GM23338 (cell line): ENCODE results near the gene NCOA7. TPM values are rescaled to one million over a fixed set of nuclear protein-coding genes. Genes with fewer than 3 reads are reported as not detected.

Source experiments
- ATAC-seq: fragments of 200-7000 bp; cut with Tn5 transposase; 3 replicates; pipeline ENCODE4 v1.9.1; 2020
- DNase-seq: peaks from one replicate; pipeline ENCODE4 v3.0.0-alpha.2; 2015; ENCODE audit warnings: low spot score
- H2AFZ ChIP-seq: fragments of 200-600 bp; sonication (generic); 2 replicates; pipeline ENCODE4 v1.8.0; 2016; ENCODE audit warnings: antibody characterized with exemption, mild to moderate bottlenecking, moderate library complexity
- H3F3A ChIP-seq: fragments of 200-600 bp; sonication (generic); replicated peaks from 2 replicates; pipeline ENCODE4 v1.8.0; 2017; ENCODE audit warnings: antibody characterized with exemption, mixed run types, low read depth
- H3K27ac ChIP-seq: fragments of 200-600 bp; sonication (generic); 2 replicates; pipeline ENCODE4 v1.6.1; 2016; ENCODE audit warnings: low read depth
- H3K27me3 ChIP-seq: fragments of 200-600 bp; sonication (generic); 2 replicates; pipeline ENCODE4 v1.8.0; 2016; ENCODE audit warnings: mild to moderate bottlenecking, mixed run types, moderate library complexity; ENCODE audit not compliant: insufficient read depth
- H3K36me3 ChIP-seq: fragments of 200-600 bp; sonication (generic); 2 replicates; pipeline ENCODE4 v1.8.0; 2016; ENCODE audit warnings: mild to moderate bottlenecking; ENCODE audit not compliant: insufficient read depth
- H3K4me1 ChIP-seq: fragments of 200-600 bp; sonication (generic); 2 replicates; pipeline ENCODE4 v1.8.0; 2016; ENCODE audit warnings: mild to moderate bottlenecking, moderate library complexity; ENCODE audit not compliant: insufficient read depth
- H3K4me2 ChIP-seq: fragments of 200-600 bp; sonication (generic); 2 replicates; pipeline ENCODE4 v1.7.1; 2017; ENCODE audit warnings: mixed run types
- H3K4me3 ChIP-seq: fragments of 200-600 bp; sonication (generic); 2 replicates; pipeline ENCODE4 v1.6.1; 2016; ENCODE audit warnings: mixed run types
- H3K79me2 ChIP-seq: fragments of 200-600 bp; sonication (generic); replicated peaks from 2 replicates; pipeline ENCODE4 v1.8.0; 2017; ENCODE audit warnings: mild to moderate bottlenecking; ENCODE audit not compliant: insufficient read depth
- H3K9me2 ChIP-seq: fragments of 200-600 bp; sonication (generic); 2 replicates; pipeline ENCODE4 v1.8.0; 2017; ENCODE audit not compliant: insufficient read depth
- H4K20me1 ChIP-seq: fragments of 200-600 bp; sonication (generic); replicated peaks from 2 replicates; pipeline ENCODE4 v1.8.0; 2017; ENCODE audit warnings: mild to moderate bottlenecking; ENCODE audit not compliant: insufficient read depth
- H3K27ac Mint-ChIP-seq: 2 replicates; pipeline ENCODE4 v1.8.0; 2020; ENCODE audit warnings: inconsistent platforms, mild to moderate bottlenecking, moderate library complexity, mixed read lengths
- H3K27me3 Mint-ChIP-seq: 3 replicates; pipeline ENCODE4 v1.8.0; 2022; ENCODE audit warnings: low read depth, mild to moderate bottlenecking, moderate library complexity, mixed read lengths, inconsistent platforms; ENCODE audit not compliant: insufficient read depth, poor library complexity
- H3K36me3 Mint-ChIP-seq: 3 replicates; pipeline ENCODE4 v1.8.0; 2021; ENCODE audit warnings: low read depth, mild to moderate bottlenecking, inconsistent platforms, moderate library complexity, mixed read lengths
- H3K4me1 Mint-ChIP-seq: 3 replicates; pipeline ENCODE4 v1.8.0; 2020; ENCODE audit warnings: mild to moderate bottlenecking, inconsistent platforms, mixed read lengths
- H3K4me3 Mint-ChIP-seq: 3 replicates; pipeline ENCODE4 v1.8.0; 2021; ENCODE audit warnings: moderate library complexity, mild to moderate bottlenecking, inconsistent platforms, mixed read lengths
- H3K9me3 Mint-ChIP-seq: 3 replicates; pipeline ENCODE4 v1.8.0; 2020; ENCODE audit warnings: moderate library complexity, mild to moderate bottlenecking, inconsistent platforms, mixed read lengths
- EZH2 ChIP-seq: fragments of 200-600 bp; sonication (generic); IDR thresholded peaks from one replicate; pipeline ENCODE4 v1.8.0; 2017; ENCODE audit warnings: antibody characterized with exemption, mild to moderate bottlenecking, low read depth; ENCODE audit not compliant: unreplicated experiment
- EZH2phosphoT487 ChIP-seq: fragments of 200-600 bp; sonication (generic); IDR thresholded peaks from one replicate; pipeline ENCODE4 v1.8.1; 2018; ENCODE audit warnings: antibody characterized with exemption; ENCODE audit not compliant: unreplicated experiment
- JUNB ChIP-seq: IDR thresholded peaks from one replicate; pipeline ENCODE4 v1.6.1; 2016; ENCODE audit warnings: antibody characterized with exemption; ENCODE audit not compliant: unreplicated experiment
- POLR2AphosphoS5 ChIP-seq: IDR thresholded peaks from 2 replicates; pipeline ENCODE4 v1.6.1; 2016; ENCODE audit warnings: antibody characterized with exemption, low read depth
- ZNF114 ChIP-seq: fragments of 250-450 bp; sonication (Bioruptor Pico); IDR thresholded peaks from 2 replicates; pipeline ENCODE4 v1.5.0; 2020; ENCODE audit warnings: mild to moderate bottlenecking, moderate library complexity
- ZNF331 ChIP-seq: fragments of 250-450 bp; sonication (Bioruptor Pico); IDR thresholded peaks from 2 replicates; pipeline ENCODE4 v1.5.0; 2020; ENCODE audit warnings: low read depth, mild to moderate bottlenecking, moderate library complexity
- polyA plus RNA-seq: library from polyadenylated mRNA; unstranded; fragments of >200 nt; fragmentation: Nextera tagmentation; extraction: Ambion mirVana; gene quantifications from 2 replicates; pipeline ENCODE4 v1.2.1, GENCODE V29; 2016
- total RNA-seq: library from RNA; depleted of rRNA; stranded (reverse); fragments of >200 nt; shearing (Covaris generic); gene quantifications from 2 replicates; pipeline ENCODE4 v1.2.3, GENCODE V29; 2014
- TF ChIP-seq, protein P1 (sequence below): IDR thresholded peaks from one replicate; pipeline ENCODE4 v1.6.1; 2018; ENCODE audit warnings: antibody characterized with exemption; ENCODE audit not compliant: unreplicated experiment
- TF ChIP-seq, protein P2 (sequence below): IDR thresholded peaks from 2 replicates; pipeline ENCODE4 v1.6.1; 2016; ENCODE audit warnings: antibody characterized with exemption
- TF ChIP-seq, protein P3 (sequence below), 2 experiments: fragments of 200-600 bp in 1 of 2; sonication (generic) in 1 of 2; conservative IDR thresholded peaks; 2 replicates each; pipeline versions ENCODE4 v1.5.1 to v1.6.1; 2016 to 2017; ENCODE audit warnings: antibody characterized with exemption in 2 of 2, low read depth in 2 of 2, mild to moderate bottlenecking in 2 of 2, moderate library complexity in 1 of 2

NCOA7 gene
- total and polyA plus RNA-seq, 2 experiments from 2014 or later, result 9.3 to 15.7 TPM

DNA sequence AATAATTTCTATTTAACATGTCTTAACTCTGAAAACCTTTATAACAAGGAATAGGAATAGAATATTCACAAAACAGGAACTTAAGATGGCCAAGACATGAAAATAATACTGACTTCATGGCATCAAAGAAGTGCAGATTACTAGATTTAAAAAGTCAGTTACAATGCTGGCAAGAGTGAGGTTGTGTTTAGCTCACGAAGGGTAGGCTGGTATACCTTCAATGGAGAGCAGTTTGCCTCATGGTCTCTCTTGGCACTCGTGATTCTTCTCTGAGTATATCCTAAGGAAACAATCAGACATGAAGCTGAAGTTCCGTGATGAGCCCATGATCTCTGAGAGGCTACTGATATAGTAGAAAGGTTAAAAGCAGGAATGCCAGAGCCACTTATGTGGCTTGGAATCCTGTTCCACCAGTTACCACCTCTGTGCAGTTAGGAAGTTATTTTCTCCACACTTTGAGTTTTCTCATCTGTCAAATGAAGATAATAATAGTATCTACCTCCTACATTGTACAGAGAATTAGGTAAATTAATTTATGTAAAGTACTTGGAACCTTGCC lies 7.2 kb downstream of the NCOA7 start:
- H3F3A ChIP-seq, result no peaks in the 10 kb centered on the region
- H4K20me1 ChIP-seq, result no peaks in the 10 kb centered on the region; the same call in 1 of the 2 replicates
- H3K79me2 ChIP-seq, result peaks cover 3% of the 10 kb centered on the region; the same call in 1 of the 2 replicates
- no peak overlapping the region for H3K4me3 ChIP-seq
- H3K27ac ChIP-seq, result no peak overlapping the region
- no peaks in the 10 kb centered on the region for H3K9me2 ChIP-seq
- Mint-ChIP-seq H3K4me1 (peaks cover 15% of the 10 kb centered on the region), H3K27ac (no peak overlapping the region), H3K9me3 (no peaks in the 10 kb centered on the region), H3K4me3 (no peak overlapping the region), H3K27me3 (no peaks in the 10 kb centered on the region), H3K36me3 (no peaks in the 10 kb centered on the region)
- TF ChIP-seq JUNB (no peak), POLR2AphosphoS5 (no peak), ZNF114 (CRISPR knock-in tag) (no peak), EZH2 (no peak)
- TF ChIP-seq, protein P1, sequence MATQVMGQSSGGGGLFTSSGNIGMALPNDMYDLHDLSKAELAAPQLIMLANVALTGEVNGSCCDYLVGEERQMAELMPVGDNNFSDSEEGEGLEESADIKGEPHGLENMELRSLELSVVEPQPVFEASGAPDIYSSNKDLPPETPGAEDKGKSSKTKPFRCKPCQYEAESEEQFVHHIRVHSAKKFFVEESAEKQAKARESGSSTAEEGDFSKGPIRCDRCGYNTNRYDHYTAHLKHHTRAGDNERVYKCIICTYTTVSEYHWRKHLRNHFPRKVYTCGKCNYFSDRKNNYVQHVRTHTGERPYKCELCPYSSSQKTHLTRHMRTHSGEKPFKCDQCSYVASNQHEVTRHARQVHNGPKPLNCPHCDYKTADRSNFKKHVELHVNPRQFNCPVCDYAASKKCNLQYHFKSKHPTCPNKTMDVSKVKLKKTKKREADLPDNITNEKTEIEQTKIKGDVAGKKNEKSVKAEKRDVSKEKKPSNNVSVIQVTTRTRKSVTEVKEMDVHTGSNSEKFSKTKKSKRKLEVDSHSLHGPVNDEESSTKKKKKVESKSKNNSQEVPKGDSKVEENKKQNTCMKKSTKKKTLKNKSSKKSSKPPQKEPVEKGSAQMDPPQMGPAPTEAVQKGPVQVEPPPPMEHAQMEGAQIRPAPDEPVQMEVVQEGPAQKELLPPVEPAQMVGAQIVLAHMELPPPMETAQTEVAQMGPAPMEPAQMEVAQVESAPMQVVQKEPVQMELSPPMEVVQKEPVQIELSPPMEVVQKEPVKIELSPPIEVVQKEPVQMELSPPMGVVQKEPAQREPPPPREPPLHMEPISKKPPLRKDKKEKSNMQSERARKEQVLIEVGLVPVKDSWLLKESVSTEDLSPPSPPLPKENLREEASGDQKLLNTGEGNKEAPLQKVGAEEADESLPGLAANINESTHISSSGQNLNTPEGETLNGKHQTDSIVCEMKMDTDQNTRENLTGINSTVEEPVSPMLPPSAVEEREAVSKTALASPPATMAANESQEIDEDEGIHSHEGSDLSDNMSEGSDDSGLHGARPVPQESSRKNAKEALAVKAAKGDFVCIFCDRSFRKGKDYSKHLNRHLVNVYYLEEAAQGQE, result no peak
- TF ChIP-seq, protein P2, sequence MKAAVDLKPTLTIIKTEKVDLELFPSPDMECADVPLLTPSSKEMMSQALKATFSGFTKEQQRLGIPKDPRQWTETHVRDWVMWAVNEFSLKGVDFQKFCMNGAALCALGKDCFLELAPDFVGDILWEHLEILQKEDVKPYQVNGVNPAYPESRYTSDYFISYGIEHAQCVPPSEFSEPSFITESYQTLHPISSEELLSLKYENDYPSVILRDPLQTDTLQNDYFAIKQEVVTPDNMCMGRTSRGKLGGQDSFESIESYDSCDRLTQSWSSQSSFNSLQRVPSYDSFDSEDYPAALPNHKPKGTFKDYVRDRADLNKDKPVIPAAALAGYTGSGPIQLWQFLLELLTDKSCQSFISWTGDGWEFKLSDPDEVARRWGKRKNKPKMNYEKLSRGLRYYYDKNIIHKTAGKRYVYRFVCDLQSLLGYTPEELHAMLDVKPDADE, result no peak
- H3K4me1 ChIP-seq, result no peaks in the 10 kb centered on the region
- H3K27me3 ChIP-seq, result no peaks in the 10 kb centered on the region
- no peak overlapping the region for H3K4me2 ChIP-seq
- no peak for DNase-seq
- H2AFZ ChIP-seq, result no peak overlapping the region
- H3K36me3 ChIP-seq, result no peaks in the 10 kb centered on the region
- no peak for ATAC-seq

DNA sequence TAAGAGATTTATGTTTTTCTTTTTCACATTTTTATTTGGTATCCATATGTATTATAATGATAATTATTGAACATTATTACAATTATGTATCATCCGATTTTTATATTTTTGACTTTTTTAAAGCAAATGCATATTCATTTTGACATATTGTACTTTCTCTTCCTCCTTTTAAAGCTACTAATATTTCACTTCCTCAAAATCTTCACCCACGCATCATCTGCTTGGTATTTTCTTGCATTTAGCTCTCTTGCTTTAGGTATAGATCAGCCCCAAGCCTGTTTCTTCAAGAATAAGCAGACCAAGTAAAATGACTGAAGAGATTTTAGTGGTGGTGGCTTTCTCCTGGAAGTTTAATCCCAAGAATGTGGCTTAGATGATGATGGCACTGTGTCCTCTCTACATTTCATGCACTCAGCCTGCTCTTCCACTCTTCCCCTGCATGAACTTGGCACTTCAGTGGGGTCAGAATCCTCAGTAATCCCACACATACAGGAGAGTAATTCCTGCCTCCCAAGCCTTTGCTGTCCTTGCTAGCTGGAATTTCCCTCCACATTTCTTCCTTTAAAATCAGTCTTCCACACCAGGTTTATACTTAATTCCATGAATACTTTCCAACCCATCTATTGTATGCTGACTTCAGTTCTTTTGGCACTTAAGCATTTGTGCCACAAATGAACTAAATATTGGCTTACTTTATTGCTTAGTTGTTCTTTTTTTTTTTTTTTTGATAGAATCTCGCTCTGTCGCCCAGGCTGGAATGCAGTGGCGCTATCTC lies 8.2 kb downstream of the NCOA7 start:
- no peaks in the 10 kb centered on the region for H3K9me2 ChIP-seq
- Mint-ChIP-seq H3K27me3 (no peaks in the 10 kb centered on the region), H3K4me1 (peaks cover 6% of the 10 kb centered on the region), H3K4me3 (no peak overlapping the region), H3K9me3 (no peaks in the 10 kb centered on the region), H3K27ac (no peak overlapping the region), H3K36me3 (no peaks in the 10 kb centered on the region)
- H3K4me2 ChIP-seq, result no peak overlapping the region
- no peak overlapping the region for H3K4me3 ChIP-seq
- peaks cover 3% of the 10 kb centered on the region; the same call in 1 of the 2 replicates for H3K79me2 ChIP-seq
- H3K27ac ChIP-seq, result no peak overlapping the region
- H4K20me1 ChIP-seq, result no peaks in the 10 kb centered on the region; the same call in 1 of the 2 replicates
- H3K27me3 ChIP-seq, result no peaks in the 10 kb centered on the region
- H3F3A ChIP-seq, result no peaks in the 10 kb centered on the region
- H3K36me3 ChIP-seq, result no peaks in the 10 kb centered on the region
- no peak for DNase-seq
- H3K4me1 ChIP-seq, result no peaks in the 10 kb centered on the region
- no peak overlapping the region for H2AFZ ChIP-seq
- ATAC-seq, result no peak
- TF ChIP-seq POLR2AphosphoS5, result no peak
- no peak for TF ChIP-seq EZH2phosphoT487
- TF ChIP-seq EZH2, result no peak
- TF ChIP-seq ZNF331 (CRISPR knock-in tag), result no peak
- TF ChIP-seq, protein P3, sequence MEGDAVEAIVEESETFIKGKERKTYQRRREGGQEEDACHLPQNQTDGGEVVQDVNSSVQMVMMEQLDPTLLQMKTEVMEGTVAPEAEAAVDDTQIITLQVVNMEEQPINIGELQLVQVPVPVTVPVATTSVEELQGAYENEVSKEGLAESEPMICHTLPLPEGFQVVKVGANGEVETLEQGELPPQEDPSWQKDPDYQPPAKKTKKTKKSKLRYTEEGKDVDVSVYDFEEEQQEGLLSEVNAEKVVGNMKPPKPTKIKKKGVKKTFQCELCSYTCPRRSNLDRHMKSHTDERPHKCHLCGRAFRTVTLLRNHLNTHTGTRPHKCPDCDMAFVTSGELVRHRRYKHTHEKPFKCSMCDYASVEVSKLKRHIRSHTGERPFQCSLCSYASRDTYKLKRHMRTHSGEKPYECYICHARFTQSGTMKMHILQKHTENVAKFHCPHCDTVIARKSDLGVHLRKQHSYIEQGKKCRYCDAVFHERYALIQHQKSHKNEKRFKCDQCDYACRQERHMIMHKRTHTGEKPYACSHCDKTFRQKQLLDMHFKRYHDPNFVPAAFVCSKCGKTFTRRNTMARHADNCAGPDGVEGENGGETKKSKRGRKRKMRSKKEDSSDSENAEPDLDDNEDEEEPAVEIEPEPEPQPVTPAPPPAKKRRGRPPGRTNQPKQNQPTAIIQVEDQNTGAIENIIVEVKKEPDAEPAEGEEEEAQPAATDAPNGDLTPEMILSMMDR (conservative IDR thresholded peaks at IDR 0.05; ENCODE audit: low read depth in 2 of 2), result no peak
